ENCODE measurements around the gene IFT57.
"Not testable (repeated sequence)": the region's sequence is repeated elsewhere in the genome, so short reads cannot be mapped to it uniquely, and the experiment has no call there.

IFT57 gene

DNA sequence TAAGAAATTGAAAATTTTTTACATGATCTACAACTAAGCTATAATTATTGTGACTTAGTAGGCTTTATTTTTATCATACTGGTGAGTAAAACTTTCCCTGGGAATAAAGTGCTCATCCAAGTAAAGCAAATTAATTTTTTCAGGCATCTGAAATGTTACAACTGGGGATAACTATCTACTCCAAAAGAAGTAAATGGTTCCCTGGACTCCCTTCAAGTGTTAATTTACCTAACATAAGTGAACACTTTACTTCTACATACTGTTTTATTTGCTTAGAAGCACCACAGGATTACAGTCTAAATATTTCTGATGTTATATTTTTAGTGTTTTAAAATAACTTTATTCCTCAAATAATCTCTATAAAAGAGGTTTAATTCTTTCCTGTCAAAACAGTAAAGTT is 57.8 kb downstream of the IFT57 start:
- H3K9me3 ChIP-seq (ENCODE audit: control insufficient read depth, insufficient read depth, low read length) = no peaks in the 10 kb centered on the region
- no peaks in the 10 kb centered on the region for H3K4me1 ChIP-seq (ENCODE audit: insufficient read depth, low read length)
- no peak overlapping the region for H3K9ac ChIP-seq (ENCODE audit: low read depth, low read length)
- no peaks in the 10 kb centered on the region for H3K36me3 ChIP-seq (ENCODE audit: insufficient read depth, low read length)

DNA sequence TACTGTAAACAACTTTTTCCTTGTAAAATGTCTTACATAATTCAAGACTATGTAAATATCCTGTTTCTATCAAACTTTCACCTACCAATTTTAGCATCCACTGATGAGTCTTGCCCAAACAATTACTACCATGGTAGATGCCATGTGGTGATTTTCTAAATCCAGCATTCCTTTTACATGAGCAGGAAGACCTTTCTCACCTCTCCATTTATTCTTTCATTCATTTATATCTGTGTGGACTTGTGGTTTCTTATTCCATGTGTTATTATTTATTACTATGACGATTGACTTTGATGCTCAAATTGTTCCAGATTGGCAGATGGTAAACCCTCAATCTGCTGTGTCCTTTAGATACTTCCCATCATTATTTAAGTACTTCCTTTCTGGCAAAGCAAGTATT is 62.4 kb downstream of the IFT57 start:
- Histone ChIP-seq H3K9ac (ENCODE audit: low read depth, low read length) (no peak overlapping the region), H3K36me3 (ENCODE audit: insufficient read depth, low read length) (no peaks in the 10 kb centered on the region), H3K4me1 (ENCODE audit: insufficient read depth, low read length) (no peaks in the 10 kb centered on the region), H3K9me3 (ENCODE audit: control insufficient read depth, insufficient read depth, low read length) (no peaks in the 10 kb centered on the region)

- no peaks in the 10 kb centered on the region for H3K36me3 ChIP-seq (ENCODE audit: insufficient read depth, low read length)
- no peaks in the 10 kb centered on the region for H3K4me1 ChIP-seq (ENCODE audit: insufficient read depth, low read length)
- H3K9ac ChIP-seq (ENCODE audit: low read depth, low read length) = no peak overlapping the region
- no peaks in the 10 kb centered on the region for H3K9me3 ChIP-seq (ENCODE audit: control insufficient read depth, insufficient read depth, low read length)
These were observed 63.1 kb downstream of the IFT57 start for GRCh38 chr3:108159105-108159504.

- Histone ChIP-seq H3K36me3 (ENCODE audit: insufficient read depth, low read length) (no peaks in the 10 kb centered on the region), H3K9me3 (ENCODE audit: control insufficient read depth, insufficient read depth, low read length) (no peaks in the 10 kb centered on the region), H3K4me1 (ENCODE audit: insufficient read depth, low read length) (no peaks in the 10 kb centered on the region), H3K9ac (ENCODE audit: low read depth, low read length) (no peak overlapping the region)
These were observed 64.0 kb downstream of the IFT57 start for GRCh38 chr3:108158251-108158650.

DNA sequence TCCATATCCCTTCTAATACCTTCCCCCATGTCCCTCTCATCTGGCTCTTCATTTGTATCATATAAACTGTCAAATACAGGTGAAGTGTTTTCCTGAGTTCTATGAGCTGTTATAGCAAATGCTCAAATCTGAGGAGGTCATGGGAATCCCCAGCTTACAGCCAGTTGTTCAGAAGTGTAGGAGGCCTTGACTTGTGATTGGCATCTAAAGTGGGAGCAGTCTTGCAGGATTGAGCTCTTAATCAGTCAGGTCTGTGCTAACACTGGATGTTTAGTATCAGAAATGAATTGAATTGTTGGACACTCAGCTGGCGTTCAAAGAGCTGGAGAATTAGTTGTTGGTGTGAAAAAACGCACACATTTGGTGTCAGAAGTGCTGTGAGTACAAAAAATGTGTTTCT is 65.0 kb downstream of the IFT57 start:
- Histone ChIP-seq H3K9me3 (ENCODE audit: control insufficient read depth, insufficient read depth, low read length) (no peaks in the 10 kb centered on the region), H3K9ac (ENCODE audit: low read depth, low read length) (no peak overlapping the region), H3K4me1 (ENCODE audit: insufficient read depth, low read length) (no peaks in the 10 kb centered on the region), H3K36me3 (ENCODE audit: insufficient read depth, low read length) (no peaks in the 10 kb centered on the region)

DNA sequence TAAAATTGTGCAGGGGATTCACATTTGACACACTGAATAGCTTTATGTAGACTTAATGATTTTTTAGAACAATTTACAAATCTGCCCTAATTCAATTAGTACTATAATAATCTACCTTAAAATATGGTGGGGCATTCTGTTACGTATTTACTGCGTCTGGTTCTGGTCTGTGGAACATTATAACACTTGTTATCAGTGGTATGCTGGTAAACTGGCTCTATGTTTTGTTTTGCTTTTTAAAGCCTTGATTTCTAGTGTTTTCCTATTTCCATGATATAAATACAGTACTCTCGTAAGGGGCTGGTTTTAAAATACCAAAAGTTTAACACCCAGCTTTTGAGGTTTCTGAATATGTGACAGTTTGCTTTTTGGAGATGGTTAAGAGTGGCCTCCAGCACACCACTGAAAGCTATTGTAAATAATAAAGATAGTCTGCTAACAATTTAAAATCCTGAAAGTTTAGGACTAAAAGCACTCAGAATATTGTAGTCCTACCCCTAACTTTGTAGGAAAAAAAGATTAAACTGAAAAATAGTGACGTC is 65.8 kb downstream of the IFT57 start:
- no peak overlapping the region for H3K9ac ChIP-seq (ENCODE audit: low read depth, low read length)
- no peaks in the 10 kb centered on the region for H3K9me3 ChIP-seq (ENCODE audit: control insufficient read depth, insufficient read depth, low read length)
- no peaks in the 10 kb centered on the region for H3K36me3 ChIP-seq (ENCODE audit: insufficient read depth, low read length)
- no peaks in the 10 kb centered on the region for H3K4me1 ChIP-seq (ENCODE audit: insufficient read depth, low read length)

GRCh38 chr3:108155642-108156041 is 66.6 kb downstream of the IFT57 start:
- H3K9me3 ChIP-seq (ENCODE audit: control insufficient read depth, insufficient read depth, low read length); H3K9ac ChIP-seq (ENCODE audit: low read depth, low read length); H3K4me1 ChIP-seq (ENCODE audit: insufficient read depth, low read length); H3K36me3 ChIP-seq (ENCODE audit: insufficient read depth, low read length): not testable (repeated sequence)

- H3K9me3 ChIP-seq (ENCODE audit: control insufficient read depth, insufficient read depth, low read length) = no peaks in the 10 kb centered on the region
- no peak overlapping the region for H3K9ac ChIP-seq (ENCODE audit: low read depth, low read length)
- H3K36me3 ChIP-seq (ENCODE audit: insufficient read depth, low read length) = no peaks in the 10 kb centered on the region
- H3K4me1 ChIP-seq (ENCODE audit: insufficient read depth, low read length) = no peaks in the 10 kb centered on the region
These were observed 68.7 kb downstream of the IFT57 start for GRCh38 chr3:108153451-108153981.

- H3K36me3 ChIP-seq (ENCODE audit: insufficient read depth, low read length) = no peaks in the 10 kb centered on the region
- no peaks in the 10 kb centered on the region for H3K4me1 ChIP-seq (ENCODE audit: insufficient read depth, low read length)
- H3K9ac ChIP-seq (ENCODE audit: low read depth, low read length) = no peak overlapping the region
- no peaks in the 10 kb centered on the region for H3K9me3 ChIP-seq (ENCODE audit: control insufficient read depth, insufficient read depth, low read length)
These were observed 70.0 kb downstream of the IFT57 start for GRCh38 chr3:108152274-108152673.

DNA sequence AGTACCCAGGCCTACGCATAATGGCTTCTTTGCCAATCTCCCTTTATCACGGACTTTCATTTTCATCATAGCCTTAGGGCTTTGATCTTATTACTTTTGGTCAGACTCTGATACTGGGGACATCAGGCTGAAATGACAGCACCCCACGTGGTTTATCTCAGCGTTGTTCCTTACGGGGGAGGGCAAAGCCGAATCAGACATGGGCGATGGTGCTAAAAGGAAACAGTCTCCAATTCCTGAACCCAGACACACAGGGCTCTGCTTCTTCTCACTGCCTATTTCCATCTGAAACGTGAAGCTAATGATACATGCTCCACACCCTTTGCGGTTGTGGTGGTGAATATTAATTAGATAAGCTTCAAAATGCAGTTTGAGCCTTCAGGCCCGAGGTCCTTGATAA is 72.0 kb downstream of the IFT57 start:
- no peak overlapping the region for H3K9ac ChIP-seq (ENCODE audit: low read depth, low read length)
- peaks cover 6% of the 10 kb centered on the region; the same call in 1 of the 2 replicates for H3K9me3 ChIP-seq (ENCODE audit: control insufficient read depth, insufficient read depth, low read length)
- no peaks in the 10 kb centered on the region for H3K36me3 ChIP-seq (ENCODE audit: insufficient read depth, low read length)
- H3K4me1 ChIP-seq (ENCODE audit: insufficient read depth, low read length) = no peaks in the 10 kb centered on the region

GRCh38 chr3:108146139-108146538 is 76.1 kb downstream of the IFT57 start:
- Histone ChIP-seq H3K9me3 (ENCODE audit: control insufficient read depth, insufficient read depth, low read length) (peaks cover 6% of the 10 kb centered on the region; the same call in 1 of the 2 replicates), H3K9ac (ENCODE audit: low read depth, low read length) (no peak overlapping the region), H3K4me1 (ENCODE audit: insufficient read depth, low read length) (no peaks in the 10 kb centered on the region), H3K36me3 (ENCODE audit: insufficient read depth, low read length) (no peaks in the 10 kb centered on the region)

GRCh38 chr3:108145578-108145977 is 76.6 kb downstream of the IFT57 start:
- Histone ChIP-seq H3K36me3 (ENCODE audit: insufficient read depth, low read length) (no peaks in the 10 kb centered on the region), H3K9ac (ENCODE audit: low read depth, low read length) (no peak overlapping the region), H3K4me1 (ENCODE audit: insufficient read depth, low read length) (no peaks in the 10 kb centered on the region), H3K9me3 (ENCODE audit: control insufficient read depth, insufficient read depth, low read length) (peaks cover 6% of the 10 kb centered on the region; the same call in 1 of the 2 replicates)

DNA sequence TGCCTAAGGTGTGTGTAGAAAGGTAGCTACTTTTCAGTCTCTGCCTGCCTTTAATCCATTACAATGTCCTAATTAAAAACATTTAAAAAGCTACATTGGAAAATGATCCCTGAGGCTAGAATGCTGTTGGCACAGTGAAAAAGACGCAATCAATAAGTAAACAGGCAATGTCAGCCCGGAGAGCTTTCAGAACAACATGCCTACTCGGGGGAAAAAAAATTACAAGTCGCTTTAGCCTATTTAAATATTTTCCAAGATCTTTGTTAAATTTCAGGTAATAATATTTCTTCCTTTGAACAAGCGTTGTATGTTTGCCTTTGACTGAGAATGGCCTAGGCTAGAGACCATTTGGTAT is 84.8 kb downstream of the IFT57 start:
- Histone ChIP-seq H3K36me3 (ENCODE audit: insufficient read depth, low read length) (no peaks in the 10 kb centered on the region), H3K9ac (ENCODE audit: low read depth, low read length) (no peak overlapping the region), H3K9me3 (ENCODE audit: control insufficient read depth, insufficient read depth, low read length) (no peaks in the 10 kb centered on the region), H3K4me1 (ENCODE audit: insufficient read depth, low read length) (no peaks in the 10 kb centered on the region)

- H3K9ac ChIP-seq (ENCODE audit: low read depth, low read length) = no peak overlapping the region
- H3K36me3 ChIP-seq (ENCODE audit: insufficient read depth, low read length) = no peaks in the 10 kb centered on the region
- H3K4me1 ChIP-seq (ENCODE audit: insufficient read depth, low read length) = no peaks in the 10 kb centered on the region
- H3K9me3 ChIP-seq (ENCODE audit: control insufficient read depth, insufficient read depth, low read length) = no peaks in the 10 kb centered on the region
These were observed 85.4 kb downstream of the IFT57 start for GRCh38 chr3:108136561-108137459.

DNA sequence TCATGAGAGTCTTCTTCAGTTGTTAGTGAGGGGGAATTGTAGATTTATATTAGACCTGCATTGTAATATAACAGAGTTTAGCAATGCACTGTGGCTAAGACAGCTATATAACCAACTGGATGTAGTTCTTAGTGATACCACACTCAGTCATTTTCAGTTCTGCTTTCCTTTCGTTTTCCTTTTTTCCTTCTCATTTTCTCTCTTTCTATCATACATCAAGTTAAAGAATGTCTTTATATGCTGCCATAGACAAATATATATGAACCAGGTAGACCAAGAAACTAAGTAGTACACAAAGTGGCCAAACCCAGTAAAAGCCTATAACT is 87.7 kb downstream of the IFT57 start:
- no peak overlapping the region for H3K9ac ChIP-seq (ENCODE audit: low read depth, low read length)
- H3K4me1 ChIP-seq (ENCODE audit: insufficient read depth, low read length) = no peaks in the 10 kb centered on the region
- H3K36me3 ChIP-seq (ENCODE audit: insufficient read depth, low read length) = no peaks in the 10 kb centered on the region
- H3K9me3 ChIP-seq (ENCODE audit: control insufficient read depth, insufficient read depth, low read length) = no peaks in the 10 kb centered on the region
